ENCODE data around the gene TMEM208. TPM values are rescaled to one million over a fixed set of nuclear protein-coding genes. Genes with fewer than 3 reads are reported as not detected.

Gene TMEM208
- total and polyA plus RNA-seq, 2 of the 13 experiments (the other 11 are each of a cell fraction or from before 2014, with no cell fraction given) = 58.8 to 72.9 TPM

GRCh38 chr16:67247192-67248072 lies 20.5 kb downstream of the TMEM208 start, which contains the start of gene FHOD1 (continued):
- TF ChIP-seq CSRNP1 (CRISPR knock-in tag; IDR thresholded peaks at IDR 0.05) = peak; percentile 91
- peak; percentile 75 for TF ChIP-seq HNF1B (CRISPR knock-in tag; IDR thresholded peaks at IDR 0.05)
- TF ChIP-seq MEIS1 (CRISPR knock-in tag; IDR thresholded peaks at IDR 0.05; ENCODE audit: borderline replicate concordance) = no peak
- no peak for TF ChIP-seq ZNF260 (CRISPR knock-in tag; IDR thresholded peaks at IDR 0.05; ENCODE audit: borderline replicate concordance, low read depth)
- no peak for TF ChIP-seq DNMT1 (CRISPR knock-in tag; IDR thresholded peaks at IDR 0.05)
- TF ChIP-seq, protein P1, sequence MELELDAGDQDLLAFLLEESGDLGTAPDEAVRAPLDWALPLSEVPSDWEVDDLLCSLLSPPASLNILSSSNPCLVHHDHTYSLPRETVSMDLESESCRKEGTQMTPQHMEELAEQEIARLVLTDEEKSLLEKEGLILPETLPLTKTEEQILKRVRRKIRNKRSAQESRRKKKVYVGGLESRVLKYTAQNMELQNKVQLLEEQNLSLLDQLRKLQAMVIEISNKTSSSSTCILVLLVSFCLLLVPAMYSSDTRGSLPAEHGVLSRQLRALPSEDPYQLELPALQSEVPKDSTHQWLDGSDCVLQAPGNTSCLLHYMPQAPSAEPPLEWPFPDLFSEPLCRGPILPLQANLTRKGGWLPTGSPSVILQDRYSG (CRISPR knock-in tag; IDR thresholded peaks at IDR 0.05) = no peak; the same call in 1 of the 2 replicates
- TF ChIP-seq IKZF5 (CRISPR knock-in tag; IDR thresholded peaks at IDR 0.05) = peak; percentile 79
- TF ChIP-seq ZNF12 (CRISPR knock-in tag; IDR thresholded peaks at IDR 0.05) = no peak
- peak; percentile 55; the same call in 1 of the 2 replicates for TF ChIP-seq SALL1 (CRISPR knock-in tag; IDR thresholded peaks at IDR 0.05)
- TF ChIP-seq ZNF350 (CRISPR knock-in tag; IDR thresholded peaks at IDR 0.05; ENCODE audit: borderline replicate concordance, low read depth) = peak; percentile 85
- 0 out of 2 replicates have a peak, but pooled peaks have one; percentile 64 for TF ChIP-seq MIXL1 (CRISPR knock-in tag; IDR thresholded peaks at IDR 0.05)
- TF ChIP-seq ZSCAN30 (CRISPR knock-in tag; IDR thresholded peaks at IDR 0.05) = no peak
- TF ChIP-seq ATM (IDR thresholded peaks at IDR 0.05; ENCODE audit: borderline replicate concordance) = no peak
- TF ChIP-seq ZNF605 (CRISPR knock-in tag; IDR thresholded peaks at IDR 0.05) = no peak; the same call in 1 of the 2 replicates
- TF ChIP-seq ZBTB14 (CRISPR knock-in tag; IDR thresholded peaks at IDR 0.05) = peak; percentile 93
- TF ChIP-seq MXD3 (CRISPR knock-in tag; IDR thresholded peaks at IDR 0.05) = peak; percentile 44; the same call in 1 of the 2 replicates
- TF ChIP-seq MED1 (CRISPR knock-in tag; IDR thresholded peaks at IDR 0.05) = no peak; the same call in 1 of the 2 replicates
- no peak; the same call in none of the 2 replicates for TF ChIP-seq EED (CRISPR knock-in tag; IDR thresholded peaks at IDR 0.05)
- TF ChIP-seq MYPOP (CRISPR knock-in tag; IDR thresholded peaks at IDR 0.05) = peak; percentile 32; the same call in 1 of the 2 replicates
- 0 out of 2 replicates have a peak, but pooled peaks have one; percentile 63 for TF ChIP-seq ZNF564 (CRISPR knock-in tag; IDR thresholded peaks at IDR 0.05)

All from HepG2 (cell line).